ENCODE data around the gene COL17A1.

- TF ChIP-seq SIN3A (IDR thresholded peaks at IDR 0.05; ENCODE audit: low read depth) (no peak), RAD21 (IDR thresholded peaks at IDR 0.05; ENCODE audit: low read depth) (no peak), CTCF (IDR thresholded peaks at IDR 0.05 in 2 of 3, conservative IDR thresholded peaks at IDR 0.05 in 1 of 3; ENCODE audit: borderline replicate concordance in 1 of 3, insufficient read depth in 1 of 3, low read depth in 2 of 3, low read length in 2 of 3) (no peak), EZH2 (IDR thresholded peaks at IDR 0.05) (no peak), REST (IDR thresholded peaks at IDR 0.05; ENCODE audit: low read depth) (no peak), POLR2AphosphoS5 (IDR thresholded peaks at IDR 0.05; ENCODE audit: low read depth, low read length) (no peak), SP1 (IDR thresholded peaks at IDR 0.05; ENCODE audit: low read depth) (no peak), ZFX (IDR thresholded peaks at IDR 0.05) (no peak), POLR2A (IDR thresholded peaks at IDR 0.05; ENCODE audit: borderline replicate concordance, extremely low read depth, insufficient read depth, insufficient read length) (no peak), EGR1 (IDR thresholded peaks at IDR 0.05; ENCODE audit: low read depth) (no peak), CEBPB (IDR thresholded peaks at IDR 0.05; ENCODE audit: low read depth) (no peak), MAX (IDR thresholded peaks at IDR 0.05) (no peak)
These were observed 99.3 kb downstream of the COL17A1 start for GRCh38 chr10:103986360-103986759.
